Measurements from ENCODE around the gene TXNDC9. TPM values are rescaled to one million over a fixed set of nuclear protein-coding genes. Genes with fewer than 3 reads are reported as not detected.
"Not testable (repeated sequence)": the region's sequence is repeated elsewhere in the genome, so short reads cannot be mapped to it uniquely, and the experiment has no call there.

Gene TXNDC9
- total and polyA plus RNA-seq, 9 donors, result 12.0 to 29.2 (median 19.9) TPM

GRCh38 chr2:99337113-99338028 lies 1.2 kb upstream of the TXNDC9 start, which contains the start of gene EIF5B:
Gene EIF5B, plus strand, starts transcription at chr2:99337389. Its CDS starts 166 bp downstream, at chr2:99337555.
- Histone ChIP-seq H3K4me3 (peak within 1 kb of the TSS; percentile 83), H3K4me1 (ENCODE audit: insufficient read depth) (peaks cover 2% of the 10 kb centered on the region), H3K27ac (peak within 1 kb of the TSS; percentile 39 to 77), H3K36me3 (no peaks in the 10 kb centered on the region), H3K27me3 (no peaks in the 10 kb centered on the region), H3K9me3 (no peaks in the 10 kb centered on the region)
- intact Hi-C loops (cut with DNase I), result loop anchor here in 2 of 4 donors (5.0 to 10.0 kb wide), 3 partner anchors 150 to 157 kb away; partner anchors contain the start of genes MITD1 (in 2 of the 2), MRPL30 (in 2 of the 2) and REV1 (in 1 of the 2)
- 0 to 1% (median 1%) methylated on average over 85 to 87 of the region's 87 CpGs for WGBS, 3 donors
- peak; percentile 94 to 97 (median 95) for DNase-seq
- TF ChIP-seq EP300 (IDR thresholded peaks at IDR 0.05) (no peak), POLR2A (IDR thresholded peaks at IDR 0.05) (peak; percentile 54), CTCF (IDR thresholded peaks at IDR 0.05) (peak; percentile 30 to 69 (median 59))

- H3K4me1 ChIP-seq (ENCODE audit: insufficient read depth), result peaks cover 2% of the 10 kb centered on the region
- no peak for DNase-seq
- peak overlapping the region; percentile 39 to 77 for H3K27ac ChIP-seq
- no peaks in the 10 kb centered on the region for H3K36me3 ChIP-seq
- TF ChIP-seq POLR2A (IDR thresholded peaks at IDR 0.05) (no peak), CTCF (IDR thresholded peaks at IDR 0.05) (no peak), EP300 (IDR thresholded peaks at IDR 0.05) (no peak)
- no peaks in the 10 kb centered on the region for H3K9me3 ChIP-seq
- H3K4me3 ChIP-seq, result peak overlapping the region; percentile 83
- 0 to 1% (median 0%) methylated on average over 8 of the region's 8 CpGs for WGBS, 3 donors
- intact Hi-C loops (cut with DNase I), result loop anchor here in 2 of 4 donors (5.0 to 10.0 kb wide), 3 partner anchors 151 to 158 kb away; partner anchors contain the start of genes MITD1 (in 2 of the 2), MRPL30 (in 2 of the 2) and REV1 (in 1 of the 2)
- no peaks in the 10 kb centered on the region for H3K27me3 ChIP-seq
Measured at GRCh38 chr2:99336804-99337112, 625 bp upstream of the TXNDC9 start.

DNA sequence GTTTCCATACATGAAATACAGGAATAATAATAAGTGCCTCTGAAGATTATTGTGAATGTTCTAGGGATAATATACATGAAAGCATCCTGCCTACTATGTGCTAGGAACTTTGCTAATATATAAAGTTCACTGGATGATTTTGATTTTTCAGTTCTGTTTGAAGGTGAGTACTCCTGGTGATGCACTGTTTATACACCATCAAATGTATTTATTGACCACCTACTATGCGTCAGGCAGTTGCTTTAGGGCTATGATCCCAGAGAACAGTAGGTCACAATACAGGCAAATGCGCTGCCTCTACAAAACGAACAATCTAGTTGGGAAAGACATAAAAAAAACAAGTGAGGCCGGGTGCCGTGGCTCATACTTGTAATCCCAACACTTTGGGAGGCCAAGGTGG lies 10.7 kb downstream of the TXNDC9 start:
- Histone ChIP-seq H3K4me1 (ENCODE audit: insufficient read depth) (no peaks in the 10 kb centered on the region), H3K27me3 (no peaks in the 10 kb centered on the region), H3K36me3 (no peaks in the 10 kb centered on the region), H3K27ac (no peak overlapping the region), H3K9me3 (no peaks in the 10 kb centered on the region), H3K4me3 (no peak overlapping the region)
- intact Hi-C loops (cut with DNase I), result no loop called here
- DNase-seq, result no peak
- TF ChIP-seq POLR2A (IDR thresholded peaks at IDR 0.05) (no peak), CTCF (IDR thresholded peaks at IDR 0.05) (no peak), EP300 (IDR thresholded peaks at IDR 0.05) (no peak)
- WGBS, 3 donors, result 92 to 94% (median 92%) methylated on average over 5 of the region's 5 CpGs

- H3K27ac ChIP-seq; H3K27me3 ChIP-seq; H3K4me3 ChIP-seq; intact Hi-C loops (cut with DNase I); DNase-seq; H3K4me1 ChIP-seq (ENCODE audit: insufficient read depth); H3K9me3 ChIP-seq; H3K36me3 ChIP-seq: not testable (repeated sequence)
- 97 to 99% (median 97%) methylated on average over 7 of the region's 7 CpGs for WGBS, 3 donors
Measured at GRCh38 chr2:99317873-99318200, 18.3 kb downstream of the TXNDC9 start.
